ENCODE data around the gene ASB10. TPM values are rescaled to one million over a fixed set of nuclear protein-coding genes. Genes with fewer than 3 reads are reported as not detected.

Gene ASB10, protein sequence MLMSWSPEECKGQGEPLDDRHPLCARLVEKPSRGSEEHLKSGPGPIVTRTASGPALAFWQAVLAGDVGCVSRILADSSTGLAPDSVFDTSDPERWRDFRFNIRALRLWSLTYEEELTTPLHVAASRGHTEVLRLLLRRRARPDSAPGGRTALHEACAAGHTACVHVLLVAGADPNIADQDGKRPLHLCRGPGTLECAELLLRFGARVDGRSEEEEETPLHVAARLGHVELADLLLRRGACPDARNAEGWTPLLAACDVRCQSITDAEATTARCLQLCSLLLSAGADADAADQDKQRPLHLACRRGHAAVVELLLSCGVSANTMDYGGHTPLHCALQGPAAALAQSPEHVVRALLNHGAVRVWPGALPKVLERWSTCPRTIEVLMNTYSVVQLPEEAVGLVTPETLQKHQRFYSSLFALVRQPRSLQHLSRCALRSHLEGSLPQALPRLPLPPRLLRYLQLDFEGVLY
- polyA plus RNA-seq (ENCODE audit: insufficient read length in 10 of 10) = 1 to 10 TPM; 1.0 to 4.5 (median 3.0) TPM
- long read RNA-seq, donor 1, partial matches to known transcripts = 0 of 3 reads
- long read RNA-seq, donor 1, other reads (novel, unspliced or antisense) = 0 of 3 reads
- long read RNA-seq, donor 2, partial matches to known transcripts = 0 of 2 reads
- long read RNA-seq, donor 2, other reads (novel, unspliced or antisense) = 0 of 2 reads
- long read RNA-seq, donor 3 = 0 reads
- long read RNA-seq, donor 4 = 0 reads
- long read RNA-seq, donor 5 = 0 reads
- long read RNA-seq, donor 6, partial matches to known transcripts = 0 of 3 reads
- long read RNA-seq, donor 6, other reads (novel, unspliced or antisense) = 0 of 3 reads
- long read RNA-seq, donor 7 = 0 reads
- long read RNA-seq, donor 8 = 0 reads
- long read RNA-seq, donor 9 = 0 reads

DNA sequence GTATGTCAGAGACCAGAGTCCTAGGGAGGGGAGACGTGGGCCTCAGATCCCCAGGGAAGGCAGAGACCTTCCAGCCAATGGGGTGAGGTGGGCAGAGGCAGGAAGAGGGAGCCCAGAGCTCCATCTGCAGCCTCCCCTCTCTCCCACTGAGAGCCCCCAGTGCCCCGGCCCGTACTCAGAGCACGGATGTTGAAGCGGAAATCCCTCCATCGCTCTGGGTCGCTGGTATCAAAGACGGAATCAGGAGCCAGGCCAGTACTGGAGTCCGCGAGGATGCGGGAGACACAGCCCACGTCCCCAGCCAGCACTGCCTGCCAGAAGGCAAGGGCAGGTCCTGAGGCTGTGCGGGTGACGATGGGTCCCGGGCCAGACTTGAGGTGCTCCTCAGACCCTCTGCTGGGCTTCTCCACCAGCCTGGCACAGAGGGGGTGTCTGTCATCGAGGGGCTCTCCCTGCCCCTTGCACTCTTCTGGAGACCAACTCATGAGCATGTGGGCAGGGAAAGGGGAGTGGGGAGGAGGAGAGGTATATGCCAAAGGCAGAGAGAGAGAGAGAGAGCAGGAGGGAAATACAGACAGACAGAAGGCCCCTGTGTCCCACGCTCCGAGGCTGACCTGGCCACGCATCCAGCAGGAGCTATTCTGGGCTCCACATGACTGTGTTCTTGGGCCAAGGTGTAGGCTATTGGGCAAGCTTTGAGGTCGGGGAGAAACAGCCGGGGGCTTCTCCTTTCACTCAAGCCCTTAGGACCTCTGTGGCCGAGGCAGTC, at the start of gene ASB10:
TSS of gene ASB10 (minus strand) at position 611 of the 769 bp plus-strand sequence. CDS start at position 491, 120 bp downstream.
- DNase-seq = no peak

DNA sequence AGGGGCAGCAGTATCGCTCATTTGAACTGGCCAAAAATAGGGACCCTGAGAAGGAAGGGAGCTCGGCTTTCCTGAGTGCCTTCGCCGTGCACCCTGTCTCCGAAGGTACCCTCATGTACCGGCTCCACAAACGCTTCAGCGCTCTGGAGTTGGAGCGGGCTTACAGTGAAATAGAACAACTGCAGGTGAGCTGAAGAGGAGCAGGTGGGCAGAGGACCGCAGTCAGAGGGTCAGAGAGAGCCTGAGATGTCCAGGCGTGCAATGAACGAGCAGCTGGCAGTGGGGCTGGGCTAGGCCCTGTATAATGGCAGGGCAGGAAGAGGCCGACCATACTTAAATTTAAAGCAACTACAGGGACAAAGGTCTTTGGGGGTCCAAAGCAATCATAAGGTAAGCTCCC, 49.4 kb upstream of the ASB10 start:
- DNase-seq = no peak

DNA sequence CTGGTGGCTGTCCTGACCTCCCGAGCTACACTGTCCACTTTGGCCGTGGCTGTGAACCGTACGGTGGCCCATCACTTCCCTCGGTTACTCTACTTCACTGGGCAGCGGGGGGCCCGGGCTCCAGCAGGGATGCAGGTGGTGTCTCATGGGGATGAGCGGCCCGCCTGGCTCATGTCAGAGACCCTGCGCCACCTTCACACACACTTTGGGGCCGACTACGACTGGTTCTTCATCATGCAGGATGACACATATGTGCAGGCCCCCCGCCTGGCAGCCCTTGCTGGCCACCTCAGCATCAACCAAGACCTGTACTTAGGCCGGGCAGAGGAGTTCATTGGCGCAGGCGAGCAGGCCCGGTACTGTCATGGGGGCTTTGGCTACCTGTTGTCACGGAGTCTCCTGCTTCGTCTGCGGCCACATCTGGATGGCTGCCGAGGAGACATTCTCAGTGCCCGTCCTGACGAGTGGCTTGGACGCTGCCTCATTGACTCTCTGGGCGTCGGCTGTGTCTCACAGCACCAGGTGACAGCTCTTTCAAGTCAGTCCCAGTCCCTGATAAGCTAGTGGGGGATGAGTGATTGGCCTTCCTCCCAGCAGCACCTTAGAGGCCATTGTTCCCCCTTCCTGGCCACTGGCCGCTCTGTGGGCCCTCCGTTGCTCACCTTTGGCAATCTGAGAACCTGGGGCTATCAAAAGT, 48.2 kb upstream of the ASB10 start:
- no peak for DNase-seq

DNA sequence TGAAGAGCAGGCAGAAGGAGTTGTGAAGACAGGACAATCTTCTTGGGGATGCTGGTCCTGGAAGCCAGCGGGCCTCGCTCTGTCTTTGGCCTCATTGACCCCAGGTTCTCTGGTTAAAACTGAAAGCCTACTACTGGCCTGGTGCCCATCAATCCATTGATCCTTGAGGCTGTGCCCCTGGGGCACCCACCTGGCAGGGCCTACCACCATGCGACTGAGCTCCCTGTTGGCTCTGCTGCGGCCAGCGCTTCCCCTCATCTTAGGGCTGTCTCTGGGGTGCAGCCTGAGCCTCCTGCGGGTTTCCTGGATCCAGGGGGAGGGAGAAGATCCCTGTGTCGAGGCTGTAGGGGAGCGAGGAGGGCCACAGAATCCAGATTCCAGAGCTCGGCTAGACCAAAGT, 46.8 kb upstream of the ASB10 start:
- no peak for DNase-seq

DNA sequence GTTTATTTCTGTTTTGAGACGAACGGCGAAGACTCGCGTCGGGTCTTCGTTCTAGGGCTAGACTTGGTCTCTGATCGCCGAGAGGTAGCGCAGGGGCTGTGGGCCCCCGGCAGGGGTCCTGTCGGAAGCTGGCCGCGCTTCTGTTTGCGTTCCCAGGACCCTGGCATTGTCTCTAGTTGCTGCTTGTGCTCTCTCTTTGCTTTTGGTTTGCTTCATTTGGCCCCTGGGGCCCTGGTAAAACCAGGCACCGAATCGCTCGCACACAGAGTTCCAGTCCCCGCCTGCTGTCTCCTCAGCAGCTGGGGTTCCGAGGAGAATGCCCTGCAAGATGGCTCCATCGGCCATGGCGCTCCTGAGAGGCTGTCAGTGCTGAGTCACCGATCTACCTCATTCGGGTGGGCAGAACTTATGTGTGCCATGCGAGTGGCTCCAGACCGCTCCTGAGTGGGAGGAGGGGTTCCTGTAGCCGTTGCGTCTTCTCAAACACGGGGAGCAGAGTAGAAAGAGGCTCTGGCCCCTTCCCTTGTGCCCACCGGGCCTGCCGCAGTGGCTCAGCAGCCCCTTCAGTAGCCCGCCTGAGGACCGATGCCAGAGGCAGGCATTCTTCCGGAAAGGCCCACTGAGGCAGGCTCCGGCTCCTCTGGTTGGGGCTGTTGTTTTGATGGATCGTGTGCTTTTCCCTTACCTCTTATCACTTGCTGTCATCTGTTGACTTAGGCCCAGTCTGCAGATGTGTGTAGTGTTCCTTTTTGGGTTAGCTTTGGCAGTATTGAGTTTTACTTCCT, 46.1 kb upstream of the ASB10 start:
- DNase-seq = peak in 1 of 3 donors; percentile 43

DNA sequence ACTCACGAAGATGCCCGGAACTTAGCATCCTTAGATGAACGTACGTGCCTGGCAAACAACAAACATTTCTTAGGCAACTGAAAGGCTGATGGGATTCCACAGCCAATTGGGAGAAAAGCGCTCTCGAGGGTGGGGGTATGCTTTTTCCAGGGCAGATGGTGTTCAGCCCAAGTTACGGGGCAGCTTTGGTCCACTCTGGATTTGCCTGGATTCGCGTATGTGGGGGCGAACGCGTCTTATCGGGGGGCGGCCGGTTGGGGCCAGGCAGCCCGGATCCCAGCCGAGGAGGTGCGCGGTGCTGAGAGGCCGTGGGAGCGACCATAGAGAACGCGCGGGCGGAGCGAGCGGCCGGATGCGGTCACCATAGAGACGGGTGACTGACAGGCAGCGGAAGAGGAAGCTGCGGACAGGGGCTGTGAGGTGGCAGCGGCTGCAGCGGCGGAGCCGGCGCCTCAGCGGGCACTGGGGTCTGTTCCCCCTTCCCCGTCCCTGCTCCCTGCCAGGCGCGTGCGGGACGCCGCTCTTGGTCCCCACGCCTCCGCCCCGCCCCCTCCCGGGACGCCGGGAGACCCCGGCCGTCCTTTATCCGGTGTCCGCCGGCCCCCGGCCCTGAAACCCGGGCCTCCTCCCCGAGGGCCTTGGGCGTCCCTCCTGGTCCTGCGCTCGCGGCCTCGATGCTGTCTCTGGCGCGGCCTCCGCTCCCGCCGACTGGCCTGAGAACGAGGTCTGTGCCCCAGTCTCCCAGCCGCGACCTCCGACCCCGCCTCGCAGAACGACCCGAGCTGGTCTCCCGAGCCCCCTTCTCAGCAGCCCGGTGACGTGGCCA, 45.3 kb upstream of the ASB10 start, which contains the start of gene CHPF2:
TSS of gene CHPF2 (plus strand) at position 393 of the 826 bp plus-strand sequence. CDS start 1,529 bp downstream, outside the sequence.
- peak; percentile 85 to 95 (median 90) for DNase-seq

DNA sequence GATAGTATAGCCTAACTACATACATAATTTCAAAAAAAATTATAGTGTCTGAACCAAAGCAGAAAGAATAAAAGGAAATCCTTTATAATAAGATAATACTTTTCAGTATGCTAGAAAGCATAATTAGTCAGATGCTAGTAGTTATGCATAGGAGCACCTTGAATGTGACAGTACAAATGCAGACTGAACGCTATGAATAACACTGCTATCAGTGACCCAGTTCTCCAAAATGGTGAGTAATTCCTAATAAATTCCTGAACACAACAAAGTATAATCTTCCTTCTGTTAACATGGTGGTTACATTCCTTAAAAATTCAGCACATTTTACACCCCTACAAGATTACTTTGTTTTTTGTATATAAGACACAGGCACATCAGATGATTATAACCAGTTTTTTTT, 44.0 kb upstream of the ASB10 start:
- no peak for DNase-seq

DNA sequence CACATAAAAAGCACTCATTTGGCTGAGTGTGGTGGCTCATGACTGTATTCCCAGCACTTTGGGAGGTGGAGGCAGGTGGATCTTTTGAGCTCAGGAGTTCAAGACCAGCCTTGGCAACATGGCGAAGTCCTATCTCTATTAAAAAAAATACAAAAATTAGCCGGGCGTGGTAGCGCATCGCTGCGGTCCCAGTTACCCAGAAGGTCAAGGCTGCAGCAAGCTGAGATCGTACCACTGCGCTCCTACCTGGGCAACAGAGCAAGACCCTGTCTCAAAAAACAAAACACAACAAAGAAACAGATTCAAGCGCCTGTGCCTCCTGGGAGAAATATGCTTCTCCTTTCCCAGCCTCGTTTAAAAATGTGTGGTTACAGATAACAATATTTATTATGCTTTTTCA, 42.2 kb upstream of the ASB10 start:
- DNase-seq = no peak

DNA sequence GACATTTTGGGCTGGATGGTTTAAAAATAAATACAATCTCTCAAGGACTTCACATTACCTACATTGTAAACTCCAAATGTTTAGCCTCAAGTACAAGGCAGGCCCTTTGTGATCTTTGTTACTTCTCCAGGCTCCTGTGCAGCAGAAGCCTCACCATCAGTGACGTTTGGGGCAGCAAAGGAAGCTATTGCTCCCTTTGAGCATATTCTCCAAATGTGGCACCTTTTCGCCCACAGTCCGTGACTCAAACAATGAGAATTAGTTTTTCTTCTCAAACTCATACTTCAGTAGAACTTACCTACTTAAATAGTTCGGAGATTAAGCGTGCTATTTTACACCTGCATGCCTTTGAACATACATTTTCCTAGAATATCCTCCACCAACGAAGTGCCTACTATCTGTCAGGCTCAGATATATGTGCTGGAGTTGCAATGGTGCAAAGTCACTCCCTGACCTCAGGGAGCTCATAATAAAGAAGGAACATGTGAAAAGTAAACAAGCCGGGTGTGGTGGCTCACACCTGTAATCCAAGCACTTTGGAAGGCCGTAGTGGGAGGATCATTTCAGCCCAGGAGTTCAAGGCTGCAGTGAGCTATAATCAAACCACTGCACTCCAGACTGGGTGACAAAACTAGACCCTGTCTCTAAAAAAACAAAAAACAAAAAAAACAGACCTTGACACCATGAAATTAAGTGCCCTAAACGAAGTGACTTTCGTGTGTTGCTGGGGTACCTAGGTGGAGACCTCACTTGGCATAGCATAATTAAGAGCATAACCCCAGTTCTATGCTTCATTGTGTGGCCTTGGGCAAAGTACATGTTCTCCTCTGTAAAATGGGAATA, 41.2 kb upstream of the ASB10 start:
- DNase-seq = no peak

DNA sequence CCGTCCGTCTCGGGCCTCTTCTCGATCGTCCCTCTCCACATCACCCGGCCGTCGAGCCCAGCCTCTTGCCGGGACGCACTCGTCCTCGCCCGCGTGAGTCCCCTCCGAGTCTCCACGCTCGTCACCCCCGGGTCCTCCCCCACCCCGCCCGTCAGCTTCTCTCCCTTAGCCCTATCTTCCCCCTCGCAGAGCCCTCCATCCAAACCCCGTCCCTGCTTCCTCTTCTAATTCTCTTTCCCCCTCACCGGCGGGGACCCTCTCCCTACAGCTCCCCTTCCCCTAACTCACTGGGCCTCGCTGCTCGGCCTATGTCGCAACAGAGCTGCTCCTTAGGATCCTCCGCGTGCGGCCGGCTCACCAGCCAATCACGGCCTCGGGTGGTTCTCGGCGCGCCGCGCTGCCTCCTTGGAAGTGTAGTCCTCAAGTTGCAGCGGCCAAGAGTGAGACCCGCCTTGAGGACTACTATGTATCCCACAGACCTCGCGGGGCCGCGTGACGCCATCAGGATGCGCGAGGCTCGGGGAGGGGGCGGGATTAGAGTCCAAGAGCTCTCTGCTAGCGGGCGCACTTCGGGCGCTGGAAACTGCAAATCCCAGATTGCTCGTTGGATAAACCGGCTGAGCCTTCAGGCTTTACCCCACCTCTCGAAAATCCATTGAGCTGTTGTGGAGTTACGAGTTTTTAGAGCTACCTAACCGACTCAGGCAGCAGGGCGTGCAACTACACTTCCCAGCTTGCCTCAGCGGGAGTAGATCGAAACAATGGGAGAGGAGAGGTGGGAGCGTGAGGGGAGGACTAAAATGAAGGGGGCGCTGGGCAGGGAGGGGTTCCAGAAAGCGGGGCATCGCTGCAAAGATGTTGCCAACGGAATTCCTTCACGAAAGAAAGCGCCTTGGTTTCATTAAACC, 40.1 kb upstream of the ASB10 start, which contains the start of gene ABCF2:
TSS of gene ABCF2 (minus strand) at position 331 of the 908 bp plus-strand sequence. CDS start 747 bp downstream, outside the sequence.
- peak; percentile 99 to 100 (median 99) for DNase-seq

DNA sequence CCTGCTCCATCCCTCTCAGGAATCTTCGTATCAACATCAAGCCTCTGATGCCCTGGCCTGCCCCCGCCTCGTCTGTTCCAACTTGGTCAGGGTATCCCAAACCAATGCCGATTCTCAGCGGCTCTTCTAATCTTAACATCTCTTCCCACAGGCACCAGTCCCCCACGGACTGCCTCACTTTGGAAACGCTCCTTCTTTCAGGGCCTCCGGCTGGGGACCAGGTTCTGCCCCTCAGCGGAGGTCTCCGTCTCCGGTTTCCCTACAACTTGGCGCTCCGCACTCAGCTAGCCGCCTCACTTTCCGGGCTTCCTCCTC, 39.5 kb upstream of the ASB10 start:
- DNase-seq = no peak

DNA sequence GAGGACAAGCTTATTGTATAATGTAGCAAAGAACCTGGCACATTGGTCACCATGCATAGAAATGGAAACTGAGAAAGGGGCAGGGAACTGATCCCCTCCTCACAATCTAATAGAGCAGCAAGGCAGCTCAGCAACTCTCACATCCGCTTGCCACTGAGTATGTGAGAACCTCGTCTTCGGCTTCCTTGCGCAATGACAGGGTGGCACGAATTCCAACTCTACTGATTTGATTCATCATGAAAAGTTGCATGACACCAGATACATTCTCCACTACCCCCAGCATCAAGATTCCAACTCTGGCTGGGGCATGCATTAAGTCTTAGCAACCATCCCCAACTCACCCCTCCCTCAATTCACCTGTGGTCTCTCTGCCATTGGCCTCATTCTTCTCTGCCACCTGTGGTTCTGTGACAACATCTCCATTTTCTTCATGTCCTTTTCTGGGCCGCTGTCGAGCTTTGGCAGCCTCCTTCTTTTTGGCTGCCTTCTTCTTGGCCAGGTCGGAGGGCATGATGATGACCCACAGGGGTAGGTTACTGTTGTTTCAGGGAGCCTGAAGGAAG, 39.0 kb upstream of the ASB10 start:
- DNase-seq = no peak

DNA sequence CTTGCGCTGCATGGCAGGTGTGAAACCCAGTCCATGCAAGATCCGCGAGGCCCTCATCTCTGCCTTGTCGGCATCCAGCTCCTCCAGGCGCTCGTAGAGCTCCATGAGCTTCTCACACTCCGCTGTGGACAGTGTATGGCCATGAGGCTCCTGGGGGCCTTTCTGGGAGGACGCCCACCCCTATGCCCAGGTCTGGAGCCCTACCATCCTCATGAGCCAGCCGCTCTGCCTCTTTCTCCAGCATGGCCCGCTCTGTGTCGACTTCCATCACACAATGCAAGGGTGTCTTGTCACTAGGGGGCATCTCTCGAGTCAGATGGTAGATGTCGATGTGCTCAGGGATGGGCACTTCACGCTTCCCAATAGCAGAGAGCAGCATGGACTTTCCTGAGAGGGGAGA, 36.7 kb upstream of the ASB10 start:
- no peak for DNase-seq

DNA sequence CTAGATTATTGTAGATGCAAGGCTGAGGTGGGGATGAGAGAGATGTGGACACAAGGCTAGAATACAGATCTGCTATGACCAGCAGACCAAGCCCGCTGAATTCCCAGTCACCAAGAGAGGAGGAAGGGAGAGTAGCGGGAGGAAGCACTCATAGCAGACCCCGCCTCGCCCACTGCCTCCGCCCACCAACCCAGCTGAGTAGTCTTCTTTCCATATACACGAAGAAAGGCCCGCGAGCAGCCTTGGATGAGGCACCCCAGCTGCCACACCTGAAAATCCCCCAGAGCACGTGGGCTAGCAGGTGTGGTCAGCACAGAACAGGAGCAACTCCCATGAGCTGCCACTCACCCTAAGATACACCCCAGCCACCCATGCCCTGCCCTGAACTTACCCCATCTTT, 31.1 kb upstream of the ASB10 start:
- DNase-seq = no peak

DNA sequence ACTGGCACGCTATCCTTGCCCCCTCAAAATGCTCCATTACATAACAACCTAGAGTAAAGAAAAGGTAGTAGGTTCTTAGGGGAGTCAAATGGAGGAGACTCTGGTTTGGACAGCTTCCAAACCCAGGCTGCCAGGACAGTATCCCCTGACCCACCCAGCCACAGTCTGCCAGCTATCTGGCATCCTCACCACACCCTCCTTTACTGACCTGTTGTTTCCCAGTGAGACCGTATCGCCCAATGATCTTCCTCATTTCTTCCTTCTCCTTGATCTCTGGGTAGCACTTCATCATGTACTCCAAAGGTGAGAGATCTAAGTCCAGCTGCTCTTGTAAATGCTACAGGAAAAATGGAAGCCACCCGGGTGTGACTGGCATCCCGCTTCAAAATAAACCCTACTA, 28.3 kb upstream of the ASB10 start:
- no peak for DNase-seq

DNA sequence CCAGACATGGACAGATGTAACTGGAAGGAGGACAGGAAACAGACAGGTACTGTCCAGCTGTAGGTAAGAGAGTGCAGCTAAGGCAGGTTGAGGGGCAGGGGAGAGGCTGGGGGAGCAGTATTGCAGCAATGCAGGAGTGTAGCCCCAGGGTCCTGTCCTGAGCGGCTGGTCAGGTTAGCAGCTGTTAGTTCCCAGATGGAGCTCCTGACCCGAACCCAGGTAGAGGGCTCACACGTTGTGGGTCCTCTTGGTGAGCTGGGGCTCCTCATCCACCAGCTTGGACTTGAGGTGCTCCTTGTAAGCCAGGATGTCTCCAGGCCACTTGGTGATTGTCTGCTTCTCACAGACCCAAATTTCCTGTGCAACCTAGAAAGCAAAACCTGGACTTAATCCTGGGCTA, 26.8 kb upstream of the ASB10 start:
- DNase-seq = no peak

DNA sequence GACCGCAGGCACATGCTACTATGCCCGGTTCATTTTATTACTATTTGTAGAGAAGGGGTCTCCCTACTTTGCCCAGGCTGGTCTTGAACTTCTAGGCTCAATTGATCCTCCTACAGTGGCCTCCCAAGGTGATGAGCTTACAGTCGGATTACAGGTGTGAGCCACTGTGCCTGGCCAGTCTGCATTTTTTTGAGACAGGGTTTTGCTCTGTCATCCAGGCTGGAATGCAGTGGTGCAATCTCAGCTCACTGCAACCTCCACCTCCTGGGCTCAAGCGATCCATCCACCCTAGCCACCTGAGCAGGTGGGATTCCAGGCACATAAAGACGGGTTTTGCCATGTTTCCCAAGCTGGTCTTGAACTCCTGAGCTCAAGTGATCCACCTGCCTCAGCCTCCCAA, 25.6 kb upstream of the ASB10 start:
- DNase-seq = no peak
